GM12874 (cell line): ENCODE data around the gene VSNL1.

Experiments used
- TF ChIP-seq, protein P1 (sequence below): IDR thresholded peaks from 2 replicates; pipeline ENCODE4 v1.5.1; 2011; ENCODE audit warnings: low read depth, mild to moderate bottlenecking, control low read depth, low read length, moderate library complexity; ENCODE audit not compliant: insufficient read depth

Gene VSNL1

DNA sequence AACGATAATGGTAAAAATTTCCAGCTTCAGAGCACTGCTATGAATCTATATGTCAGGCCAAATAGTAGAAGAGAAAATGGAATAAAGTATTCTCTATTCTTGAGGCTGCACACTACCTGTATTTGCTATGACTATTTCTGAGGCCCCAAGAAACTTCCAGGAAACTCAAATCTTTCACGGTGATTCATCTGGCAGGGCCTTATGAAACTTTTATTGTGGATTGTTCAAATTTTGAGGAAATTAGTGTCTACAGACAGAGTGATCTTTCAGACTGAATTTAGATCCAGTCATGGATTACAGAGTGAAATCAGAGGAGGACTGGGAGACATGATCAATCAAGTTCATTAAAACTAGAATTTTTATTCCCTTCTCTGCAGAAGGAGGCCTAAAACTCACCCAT is 4.1 kb upstream of the VSNL1 start:
- TF ChIP-seq, protein P1, sequence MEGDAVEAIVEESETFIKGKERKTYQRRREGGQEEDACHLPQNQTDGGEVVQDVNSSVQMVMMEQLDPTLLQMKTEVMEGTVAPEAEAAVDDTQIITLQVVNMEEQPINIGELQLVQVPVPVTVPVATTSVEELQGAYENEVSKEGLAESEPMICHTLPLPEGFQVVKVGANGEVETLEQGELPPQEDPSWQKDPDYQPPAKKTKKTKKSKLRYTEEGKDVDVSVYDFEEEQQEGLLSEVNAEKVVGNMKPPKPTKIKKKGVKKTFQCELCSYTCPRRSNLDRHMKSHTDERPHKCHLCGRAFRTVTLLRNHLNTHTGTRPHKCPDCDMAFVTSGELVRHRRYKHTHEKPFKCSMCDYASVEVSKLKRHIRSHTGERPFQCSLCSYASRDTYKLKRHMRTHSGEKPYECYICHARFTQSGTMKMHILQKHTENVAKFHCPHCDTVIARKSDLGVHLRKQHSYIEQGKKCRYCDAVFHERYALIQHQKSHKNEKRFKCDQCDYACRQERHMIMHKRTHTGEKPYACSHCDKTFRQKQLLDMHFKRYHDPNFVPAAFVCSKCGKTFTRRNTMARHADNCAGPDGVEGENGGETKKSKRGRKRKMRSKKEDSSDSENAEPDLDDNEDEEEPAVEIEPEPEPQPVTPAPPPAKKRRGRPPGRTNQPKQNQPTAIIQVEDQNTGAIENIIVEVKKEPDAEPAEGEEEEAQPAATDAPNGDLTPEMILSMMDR = no peak

DNA sequence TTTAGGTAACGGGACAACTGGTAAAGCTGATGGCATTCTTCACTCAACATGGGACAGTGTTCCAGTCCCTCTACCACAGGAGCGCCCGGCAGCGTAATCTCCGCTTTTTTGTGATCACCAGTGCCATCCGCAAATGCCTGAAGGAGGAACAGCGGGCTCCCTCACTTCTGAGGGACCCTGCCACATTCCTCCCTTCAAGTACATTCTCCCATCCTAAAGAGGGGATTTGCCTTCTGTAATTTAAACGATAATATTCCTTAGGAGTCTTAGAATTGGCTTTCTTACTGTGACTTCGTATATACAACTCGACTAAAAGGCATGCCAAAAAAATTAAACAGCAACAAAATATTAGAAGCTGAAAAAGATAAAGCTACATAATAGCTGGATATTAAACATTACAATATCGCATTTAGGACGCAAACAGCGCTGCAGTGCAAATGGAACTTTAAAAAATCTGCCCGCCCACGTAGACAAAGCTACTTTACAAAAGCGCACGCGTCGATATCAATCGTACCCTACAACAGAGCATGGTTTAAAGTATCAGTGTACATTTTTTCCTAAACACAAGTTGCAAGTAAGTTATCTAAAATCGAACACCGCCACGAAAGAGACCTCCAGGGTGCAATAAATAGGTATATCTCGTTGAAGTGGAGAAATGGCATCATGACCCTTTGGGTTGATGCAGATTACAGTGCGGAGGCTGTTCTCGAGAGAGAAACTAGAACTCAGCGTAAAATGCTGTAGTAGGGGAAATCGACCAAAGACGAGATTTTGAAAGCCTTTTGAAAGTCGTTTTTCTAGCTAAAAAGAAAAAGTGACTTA is 2.3 kb upstream of the VSNL1 start:
- TF ChIP-seq, protein P1 = no peak

DNA sequence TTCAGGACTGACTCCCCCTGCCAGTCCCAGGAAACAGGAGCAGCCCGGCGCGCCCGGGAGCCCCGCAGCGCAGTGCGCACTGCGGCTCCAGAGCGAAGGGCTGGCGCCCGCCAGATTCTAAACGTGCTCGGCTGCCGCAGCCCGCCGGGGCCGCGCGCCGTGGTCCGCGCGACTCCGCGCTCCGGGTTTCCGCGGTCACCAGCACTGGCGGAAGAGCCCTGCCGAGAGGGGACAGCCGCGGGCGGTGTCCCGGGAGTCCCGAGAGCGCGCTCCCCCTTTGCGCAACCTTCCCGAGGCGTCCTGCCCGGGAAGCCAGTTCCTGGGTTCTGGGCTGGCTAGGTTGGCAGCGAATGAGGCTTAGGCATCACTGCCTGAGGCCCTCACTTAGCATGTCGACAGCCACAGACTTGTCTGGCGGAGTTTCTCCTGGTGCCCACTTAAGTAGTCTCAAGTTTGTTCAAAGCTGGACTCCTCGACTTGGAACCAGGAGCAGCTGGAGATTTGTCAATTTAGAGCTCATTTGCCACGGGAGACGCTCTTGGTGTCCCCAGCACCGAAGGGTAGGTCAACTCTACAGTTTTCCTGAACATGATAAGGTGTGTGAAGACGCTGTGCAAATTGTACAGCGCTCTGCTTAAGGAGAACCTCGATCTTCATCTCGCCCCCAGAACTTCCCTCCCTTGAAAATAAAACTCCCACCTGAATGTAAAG is 1.5 kb upstream of the VSNL1 start:
- TF ChIP-seq, protein P1 = no peak

DNA sequence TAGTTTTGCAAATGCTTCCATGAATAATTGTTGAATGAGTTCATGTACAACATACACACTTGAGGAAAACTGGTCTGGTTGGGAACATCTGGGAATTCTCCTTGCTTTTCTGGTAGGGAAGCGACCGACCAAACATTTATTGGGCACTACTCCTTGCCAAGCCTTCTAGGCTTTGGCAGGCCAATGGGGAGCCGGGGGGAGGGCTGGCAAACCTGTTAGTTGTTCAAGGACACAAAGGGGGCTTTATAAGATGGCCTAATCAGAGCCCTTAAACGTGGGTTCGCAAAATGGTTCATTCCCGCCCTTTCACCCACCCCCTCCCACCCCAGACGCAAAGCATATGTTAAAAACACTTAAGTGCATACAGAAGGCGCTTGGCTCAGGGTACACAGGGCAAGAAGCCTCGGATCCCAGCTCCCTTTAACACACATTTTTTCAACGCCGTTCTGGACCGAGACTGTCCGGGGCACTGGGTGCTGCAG is 844 bp upstream of the VSNL1 start:
- TF ChIP-seq, protein P1 = no peak

DNA sequence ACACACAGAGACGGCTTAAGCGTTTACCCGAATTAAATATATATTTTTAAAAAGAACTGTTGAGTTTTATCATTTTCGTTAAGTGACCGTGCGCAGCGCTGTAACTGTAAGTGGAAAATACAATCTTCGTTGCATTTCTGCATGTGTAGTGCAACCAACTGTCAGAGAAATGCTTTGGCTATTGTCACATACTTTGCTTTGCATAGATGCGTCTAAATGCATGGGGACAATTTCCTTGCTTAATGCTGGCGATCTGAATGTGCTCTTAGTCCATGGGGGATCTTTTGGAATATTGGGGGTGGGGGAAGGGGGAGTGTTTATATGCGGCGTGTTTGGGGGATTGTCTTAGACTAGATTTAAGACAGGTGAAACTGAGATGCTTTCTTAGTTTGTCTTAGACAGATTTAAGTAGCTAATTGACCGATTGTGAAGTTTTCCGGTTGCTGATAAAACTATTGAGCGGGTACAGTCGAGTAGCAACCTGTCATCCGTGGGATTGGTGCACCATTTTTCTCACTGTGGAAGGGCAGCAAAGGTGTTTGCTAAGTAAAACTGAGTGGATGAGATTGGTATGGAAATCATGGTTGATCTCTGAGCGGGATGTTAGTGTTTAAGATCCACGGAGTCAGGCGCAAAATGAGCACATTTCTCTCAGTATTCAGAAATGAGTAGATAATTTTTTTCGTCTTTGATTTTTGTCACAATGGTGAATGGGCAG is 476 bp downstream of the VSNL1 start:
- TF ChIP-seq, protein P1 = no peak

DNA sequence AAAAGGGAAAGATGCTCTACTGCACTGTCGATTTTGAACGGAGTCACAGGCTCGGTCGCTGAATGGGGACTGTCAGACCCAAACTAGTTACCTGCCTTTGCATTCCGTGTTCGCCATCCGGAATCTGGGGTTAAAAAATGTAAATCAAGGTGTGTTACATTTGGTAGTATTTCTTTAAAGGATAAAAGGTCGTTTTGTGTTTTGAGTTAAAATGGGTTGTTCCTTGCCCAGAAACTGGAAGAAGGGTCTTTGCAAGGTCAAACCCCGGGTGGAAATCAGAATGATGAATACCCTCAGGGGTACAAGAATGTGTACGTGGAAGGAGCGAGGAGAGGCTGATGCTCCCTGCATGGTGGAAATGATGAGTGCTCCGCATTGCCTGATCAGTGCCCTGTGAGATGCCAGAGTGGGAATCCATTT is 1.0 kb downstream of the VSNL1 start:
- TF ChIP-seq, protein P1 = no peak

DNA sequence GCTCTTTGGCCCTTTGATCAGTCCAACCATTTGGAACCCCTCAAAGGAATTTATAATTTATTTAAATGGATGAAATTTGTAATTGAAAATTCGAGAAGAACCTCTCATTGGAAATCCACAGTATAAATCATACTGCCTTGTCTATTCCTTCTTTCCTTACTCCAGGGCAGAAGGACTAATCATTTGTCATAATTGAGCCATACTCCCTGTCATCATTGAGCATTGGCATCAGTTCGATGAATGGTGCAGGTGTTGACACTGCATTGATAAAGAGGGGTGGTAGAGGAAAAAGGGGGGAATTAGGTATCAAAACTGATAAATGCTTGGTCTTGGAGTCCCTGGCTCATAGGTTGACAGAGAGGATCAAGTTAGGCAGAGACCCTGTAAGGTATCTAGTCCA is 2.0 kb downstream of the VSNL1 start:
- TF ChIP-seq, protein P1 = no peak
